CD4-positive, CD25-positive, alpha-beta regulatory T cell (primary cell): ENCODE results near the gene CCDC9B. TPM values are rescaled to one million over a fixed set of nuclear protein-coding genes. Genes with fewer than 3 reads are reported as not detected.

Experiments
- ATAC-seq, 2 donors: fragments of 150-1000 bp; cut with Tn5 transposase; one replicate each; pipeline ENCODE4 v1.10.0; 2021; ENCODE audit warnings: low read depth in 2 of 2, moderate number of reproducible peaks in 2 of 2, moderate library complexity in 1 of 2
- DNase-seq, 3 donors: peaks; one replicate each; pipeline versions ENCODE4 v3.0.0 to v3.0.0-alpha.2; 2012 to 2022; ENCODE audit warnings: mixed read lengths in 1 of 3
- H3K27ac ChIP-seq: one replicate; pipeline ENCODE4 v1.7.0; 2013; ENCODE audit warnings: mild to moderate bottlenecking, low read length; ENCODE audit not compliant: insufficient read depth, poor library complexity, severe bottlenecking
- H3K27me3 ChIP-seq: one replicate; pipeline ENCODE4 v1.7.0; 2013; ENCODE audit warnings: low read length; ENCODE audit not compliant: control insufficient read depth, insufficient read depth
- H3K36me3 ChIP-seq: one replicate; pipeline ENCODE4 v1.7.0; 2013; ENCODE audit warnings: mild to moderate bottlenecking, low read length, moderate library complexity; ENCODE audit not compliant: control insufficient read depth, insufficient read depth
- H3K4me1 ChIP-seq: 2 replicates; pipeline ENCODE4 v1.7.0; 2013; ENCODE audit warnings: mild to moderate bottlenecking, low read length; ENCODE audit not compliant: insufficient read depth, control insufficient read depth, poor library complexity, severe bottlenecking
- H3K4me3 ChIP-seq: one replicate; pipeline ENCODE4 v1.7.0; 2013; ENCODE audit warnings: low read depth, mild to moderate bottlenecking, low read length, moderate library complexity
- H3K9me3 ChIP-seq, 2 experiments: 1 replicate in 1 of 2; 2 replicates in 1 of 2; pipeline ENCODE4 v1.7.0; 2013; ENCODE audit warnings: low read length in 2 of 2, mild to moderate bottlenecking in 1 of 2, moderate library complexity in 1 of 2; ENCODE audit not compliant: control insufficient read depth in 2 of 2
- H3K27ac Mint-ChIP-seq, 3 donors: one replicate each; pipeline ENCODE4 v1.8.0; 2020 to 2022; ENCODE audit warnings: mild to moderate bottlenecking in 3 of 3, mixed read lengths in 3 of 3, moderate library complexity in 2 of 3
- H3K27me3 Mint-ChIP-seq: one replicate; pipeline ENCODE4 v1.8.0; 2022; ENCODE audit warnings: mild to moderate bottlenecking, mixed read lengths
- H3K36me3 Mint-ChIP-seq: one replicate; pipeline ENCODE4 v1.8.0; 2020; ENCODE audit warnings: mixed read lengths
- H3K4me1 Mint-ChIP-seq, 4 donors: one replicate each; pipeline ENCODE4 v1.8.0; 2020 to 2022; ENCODE audit warnings: mixed read lengths in 4 of 4, mild to moderate bottlenecking in 1 of 4
- H3K4me3 Mint-ChIP-seq, 4 donors: one replicate each; pipeline ENCODE4 v1.8.0; 2020 to 2022; ENCODE audit warnings: mild to moderate bottlenecking in 4 of 4, mixed read lengths in 4 of 4, moderate library complexity in 3 of 4
- H3K9me3 Mint-ChIP-seq, 7 donors: one replicate each; pipeline ENCODE4 v1.8.0; 2020 to 2022; ENCODE audit warnings: mixed read lengths in 7 of 7, mild to moderate bottlenecking in 3 of 7, moderate library complexity in 2 of 7
- polyA plus RNA-seq, 4 donors: library from polyadenylated mRNA; unstranded; fragments of 300-500 nt; fragmentation: Illumina TruSeq; gene quantifications; one replicate each; pipeline ENCODE4 v1.2.3, GENCODE V29; 2021
- total RNA-seq: library from RNA; stranded (reverse); gene quantifications from one replicate; pipeline ENCODE4 v1.2.3, GENCODE V29; 2022

The CCDC9B gene
- total and polyA plus RNA-seq, 5 donors from 2014 or later, result 0.10 to 3.7 TPM; not detected in 3

DNA sequence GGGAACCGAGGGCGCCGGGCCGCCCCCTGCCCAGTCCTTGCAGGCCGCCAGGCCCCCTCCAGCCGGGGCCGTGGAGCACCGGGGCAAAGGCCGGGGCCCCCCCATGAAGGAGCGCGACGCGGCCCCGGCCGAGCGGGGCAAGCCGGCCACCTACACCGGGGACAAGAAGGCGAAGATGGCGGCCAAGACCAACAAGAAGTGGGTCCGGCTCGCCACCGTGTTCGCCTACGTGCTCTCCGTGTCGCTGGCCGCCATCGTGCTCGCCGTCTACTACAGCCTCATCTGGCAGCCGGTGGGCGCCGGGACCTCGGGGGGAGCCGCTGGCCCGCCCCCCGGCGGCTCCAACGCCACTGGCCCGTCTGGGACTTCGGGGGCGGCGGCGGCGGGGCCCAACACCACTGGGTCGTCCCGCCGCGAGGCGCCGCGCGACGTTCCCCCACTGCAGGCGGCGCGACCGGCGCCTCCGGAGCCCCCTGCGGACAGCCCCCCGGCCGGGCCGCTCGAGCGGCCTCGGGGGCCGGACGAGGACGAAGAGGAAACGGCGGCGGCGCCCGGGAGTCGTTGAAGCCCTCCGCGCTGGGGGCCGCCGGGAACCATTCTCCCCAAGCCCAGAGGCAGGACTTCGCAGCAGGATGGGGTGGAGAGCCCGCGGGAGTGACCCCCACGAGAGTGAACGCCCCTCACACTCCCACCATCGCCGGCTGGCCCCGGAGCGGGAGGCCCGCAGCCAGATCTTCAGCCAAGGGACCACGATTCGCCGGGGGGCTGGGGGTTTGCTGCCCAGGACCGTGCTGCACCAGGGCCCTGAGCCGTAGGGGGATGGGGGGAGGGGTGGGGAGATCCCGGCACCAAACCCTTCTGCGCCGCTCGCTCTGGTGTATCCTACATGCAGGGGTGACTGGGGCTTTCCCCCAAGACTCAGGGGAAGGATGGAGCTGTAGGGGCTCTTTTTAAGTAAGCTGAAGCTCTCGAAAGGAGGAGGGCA, 16.5 kb downstream of the CCDC9B start:
- no peaks in the 10 kb centered on the region for H3K36me3 Mint-ChIP-seq
- no peaks in the 10 kb centered on the region for H3K9me3 Mint-ChIP-seq
- ATAC-seq, result no peak
- no peaks in the 10 kb centered on the region for H3K36me3 ChIP-seq
- H3K27me3 ChIP-seq, result peaks cover 8% of the 10 kb centered on the region
- H3K4me3 Mint-ChIP-seq, result peak overlapping the region; percentile 85 to 93 (median 90)
- H3K4me1 ChIP-seq, result peaks cover 24% of the 10 kb centered on the region
- H3K4me1 Mint-ChIP-seq, result peaks cover 17 to 41% (median 26%) of the 10 kb centered on the region in 4 donors
- peak overlapping the region; percentile 64 for H3K4me3 ChIP-seq
- peak overlapping the region in 2 of 3 donors; percentile 56 to 59 for H3K27ac Mint-ChIP-seq
- H3K27ac ChIP-seq, result no peak overlapping the region
- H3K27me3 Mint-ChIP-seq, result peaks cover 21% of the 10 kb centered on the region
- H3K9me3 ChIP-seq, result no peaks in the 10 kb centered on the region
- DNase-seq, result peak in 1 of 3 donors; percentile 26

DNA sequence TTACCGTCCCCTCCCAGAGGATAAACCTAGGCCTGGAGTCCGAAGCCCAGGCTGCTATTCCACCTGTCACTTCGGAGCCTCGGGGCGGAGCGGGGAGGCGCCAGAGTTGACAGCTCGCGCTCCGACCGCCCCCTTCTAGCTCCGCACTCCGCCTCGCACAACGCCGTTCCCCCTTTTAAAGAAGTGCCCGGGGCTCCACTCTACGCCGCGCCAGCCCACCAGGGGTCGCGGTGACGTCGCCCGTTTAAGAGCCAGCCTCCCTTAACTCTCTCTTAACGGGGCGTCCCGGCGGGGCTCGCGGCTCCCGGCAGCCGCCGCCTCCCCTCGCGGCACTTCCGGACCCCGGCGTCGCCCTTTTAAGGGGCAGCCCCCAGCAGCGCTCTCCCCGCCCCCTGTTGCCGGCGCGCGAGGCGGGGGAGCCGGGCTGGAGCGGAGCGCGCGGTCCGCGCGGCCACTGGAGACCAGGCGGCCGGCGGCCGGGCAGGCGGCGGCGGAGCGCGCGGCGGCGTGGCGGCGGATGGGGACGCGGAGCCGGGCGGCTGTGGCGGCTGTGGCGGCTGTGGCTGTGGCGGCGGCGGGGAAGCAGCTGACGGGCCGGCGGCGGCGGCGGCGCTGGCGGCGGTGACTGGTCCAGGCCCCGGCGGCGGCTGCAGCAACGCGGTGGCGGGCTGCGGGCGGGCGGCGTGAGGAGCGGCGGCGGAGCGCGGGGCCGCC, 17.3 kb downstream of the CCDC9B start, which contains the start of gene INAFM2:
Gene INAFM2, plus strand, starts transcription at position 454 of the 714 bp plus-strand sequence. CDS start 364 bp downstream, outside the sequence.
- peak within 1 kb of the TSS; percentile 60 for H3K27ac ChIP-seq
- Mint-ChIP-seq H3K4me3 (peak within 1 kb of the TSS; percentile 85 to 93 (median 92)), H3K4me1 (peaks cover 17 to 38% (median 23%) of the 10 kb centered on the region in 4 donors), H3K27ac (peak within 1 kb of the TSS; percentile 38 to 60 (median 55)), H3K9me3 (no peaks in the 10 kb centered on the region), H3K36me3 (no peaks in the 10 kb centered on the region), H3K27me3 (peaks cover 22% of the 10 kb centered on the region)
- peak within 1 kb of the TSS; percentile 51 for H3K4me3 ChIP-seq
- H3K27me3 ChIP-seq, result peaks cover 8% of the 10 kb centered on the region
- ATAC-seq (peak; percentile 92), DNase-seq (peak; percentile 84 to 95 (median 90))
- peaks cover 24% of the 10 kb centered on the region for H3K4me1 ChIP-seq
- H3K36me3 ChIP-seq, result no peaks in the 10 kb centered on the region
- H3K9me3 ChIP-seq, result no peaks in the 10 kb centered on the region

DNA sequence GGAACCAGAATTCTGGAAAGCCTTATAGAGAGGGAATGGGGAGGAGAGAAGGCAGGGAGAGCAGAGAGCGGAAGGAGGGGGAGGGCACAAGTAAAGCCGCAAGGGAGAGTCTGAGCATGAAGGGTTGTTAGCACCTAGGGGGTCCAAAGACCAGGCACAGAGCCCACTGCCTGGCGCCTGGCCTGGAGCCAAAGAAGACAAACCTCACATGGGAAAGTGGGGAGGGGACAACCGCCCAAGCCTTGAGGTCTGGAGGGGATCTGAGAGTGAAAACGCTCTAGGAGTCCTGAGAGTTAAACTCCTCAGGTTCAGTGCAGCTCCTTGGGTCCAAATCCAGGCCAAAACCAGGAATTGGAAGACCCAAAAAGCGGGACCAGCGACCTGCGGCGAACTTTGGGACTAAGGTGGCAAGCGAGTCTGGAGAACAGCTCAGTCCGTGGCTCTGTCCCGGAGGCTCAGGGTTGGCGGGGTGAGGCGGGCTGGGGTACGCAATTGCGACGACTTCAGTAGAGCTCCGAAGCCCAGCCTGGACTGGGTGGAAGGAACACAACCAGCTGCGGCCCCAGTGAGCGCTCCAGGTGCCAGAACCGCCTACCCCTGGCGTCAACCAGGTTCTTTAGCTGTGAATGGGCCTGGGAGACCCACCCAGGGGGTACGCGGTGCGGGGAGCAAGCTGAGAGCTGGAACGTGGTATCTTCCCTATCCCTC, 18.1 kb downstream of the CCDC9B start:
- H3K4me1 Mint-ChIP-seq, result peaks cover 12 to 38% (median 23%) of the 10 kb centered on the region in 4 donors
- H3K27me3 Mint-ChIP-seq, result peaks cover 27% of the 10 kb centered on the region
- Histone ChIP-seq H3K9me3 (no peaks in the 10 kb centered on the region), H3K36me3 (no peaks in the 10 kb centered on the region), H3K27me3 (peaks cover 10% of the 10 kb centered on the region), H3K4me1 (peaks cover 24% of the 10 kb centered on the region), H3K4me3 (peak overlapping the region; percentile 51), H3K27ac (peak overlapping the region; percentile 60)
- ATAC-seq (no peak), DNase-seq (no peak)
- no peaks in the 10 kb centered on the region for H3K9me3 Mint-ChIP-seq
- no peaks in the 10 kb centered on the region for H3K36me3 Mint-ChIP-seq
- peak overlapping the region; percentile 38 to 62 (median 60) for H3K27ac Mint-ChIP-seq
- H3K4me3 Mint-ChIP-seq, result peak overlapping the region; percentile 65 to 92 (median 87)

DNA sequence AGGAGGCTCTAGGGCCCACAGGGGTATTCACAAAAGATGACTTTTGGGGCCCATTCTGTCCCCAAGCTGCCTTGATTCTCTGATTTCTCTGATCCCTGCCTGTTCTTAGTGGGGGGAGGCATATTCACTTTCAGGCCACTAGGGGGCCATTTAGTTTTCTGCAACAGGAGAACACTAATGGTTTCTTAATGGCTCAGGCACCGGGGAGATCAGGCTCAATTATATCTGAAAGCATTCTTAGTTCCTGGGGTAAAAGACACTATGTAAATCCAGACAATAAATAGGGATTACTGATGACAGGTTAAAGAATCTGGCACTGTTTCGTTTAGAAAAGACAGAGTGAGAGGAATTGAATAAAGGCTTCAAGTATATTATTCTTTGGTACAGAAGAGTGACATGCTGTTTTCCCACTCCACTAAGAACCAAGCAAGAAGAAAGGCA, 19.8 kb downstream of the CCDC9B start:
- H3K27ac Mint-ChIP-seq, result peak overlapping the region in 1 of 3 donors; percentile 54
- Histone ChIP-seq H3K4me1 (peaks cover 24% of the 10 kb centered on the region), H3K4me3 (no peak overlapping the region), H3K27me3 (peaks cover 13% of the 10 kb centered on the region), H3K27ac (peak overlapping the region; percentile 1), H3K9me3 (no peaks in the 10 kb centered on the region), H3K36me3 (no peaks in the 10 kb centered on the region)
- DNase-seq, result peak; percentile 43 to 77 (median 71)
- H3K27me3 Mint-ChIP-seq, result peaks cover 40% of the 10 kb centered on the region
- H3K4me1 Mint-ChIP-seq, result peaks cover 12 to 32% (median 22%) of the 10 kb centered on the region in 4 donors
- no peaks in the 10 kb centered on the region for H3K36me3 Mint-ChIP-seq
- peak overlapping the region; percentile 9 to 95 (median 46) for H3K4me3 Mint-ChIP-seq
- H3K9me3 Mint-ChIP-seq, result no peaks in the 10 kb centered on the region
- ATAC-seq, result peak; percentile 25 to 32

DNA sequence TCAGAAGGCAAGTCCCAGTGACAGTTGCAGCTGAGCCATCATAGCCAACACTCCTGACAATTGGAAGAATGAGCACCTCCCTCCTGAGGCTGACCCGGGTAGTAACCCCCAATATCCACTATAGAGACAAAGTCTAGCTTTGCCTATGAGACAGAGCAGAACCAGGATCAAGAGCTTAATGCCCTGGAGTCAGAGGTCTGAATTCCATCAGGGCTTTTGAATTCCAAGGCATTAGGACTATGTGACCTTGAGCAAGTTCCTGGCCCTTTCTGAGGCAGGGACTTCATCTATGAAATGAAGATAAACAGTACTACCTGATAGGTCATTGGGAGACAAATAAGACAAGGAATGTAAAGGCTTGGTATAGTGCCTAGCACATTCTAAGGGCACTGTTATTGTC, 20.3 kb downstream of the CCDC9B start:
- Mint-ChIP-seq H3K27me3 (peaks cover 46% of the 10 kb centered on the region), H3K9me3 (no peaks in the 10 kb centered on the region), H3K27ac (no peak overlapping the region), H3K4me3 (peak overlapping the region in 1 of 4 donors; percentile 37), H3K4me1 (peaks cover 12 to 26% (median 18%) of the 10 kb centered on the region in 4 donors), H3K36me3 (no peaks in the 10 kb centered on the region)
- H3K4me1 ChIP-seq, result peaks cover 24% of the 10 kb centered on the region
- no peak overlapping the region for H3K4me3 ChIP-seq
- DNase-seq (no peak), ATAC-seq (no peak)
- peaks cover 13% of the 10 kb centered on the region for H3K27me3 ChIP-seq
- no peaks in the 10 kb centered on the region for H3K36me3 ChIP-seq
- no peaks in the 10 kb centered on the region for H3K9me3 ChIP-seq
- no peak overlapping the region for H3K27ac ChIP-seq

DNA sequence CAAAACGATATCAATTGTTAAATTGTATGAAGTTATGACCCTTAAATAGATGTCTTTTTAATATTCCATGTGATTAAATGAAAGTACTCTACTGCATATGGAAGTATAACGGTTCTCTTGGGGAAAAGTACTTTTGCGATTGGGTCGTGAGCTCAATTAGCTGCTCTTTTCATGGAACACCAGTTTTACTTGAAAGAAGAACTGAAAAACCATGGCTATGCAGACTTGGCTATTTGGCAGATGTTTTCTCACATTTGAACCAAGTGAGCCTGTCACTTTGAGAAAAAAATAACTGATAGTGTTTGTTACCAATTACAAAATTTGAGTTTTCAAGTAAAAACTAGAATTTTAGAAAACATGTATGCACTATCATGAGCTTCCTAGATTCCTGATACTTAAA, 23.2 kb downstream of the CCDC9B start:
- H3K36me3 Mint-ChIP-seq, result no peaks in the 10 kb centered on the region
- no peak overlapping the region for H3K4me3 ChIP-seq
- no peaks in the 10 kb centered on the region for H3K9me3 ChIP-seq
- no peaks in the 10 kb centered on the region for H3K9me3 Mint-ChIP-seq
- H3K4me1 Mint-ChIP-seq, result peaks cover 7 to 15% (median 8%) of the 10 kb centered on the region in 4 donors
- H3K27me3 ChIP-seq, result peaks cover 16% of the 10 kb centered on the region
- peaks cover 38% of the 10 kb centered on the region for H3K27me3 Mint-ChIP-seq
- ATAC-seq (no peak), DNase-seq (no peak)
- H3K4me1 ChIP-seq, result peaks cover 5% of the 10 kb centered on the region
- no peak overlapping the region for H3K27ac Mint-ChIP-seq
- H3K4me3 Mint-ChIP-seq, result no peak overlapping the region
- no peak overlapping the region for H3K27ac ChIP-seq
- no peaks in the 10 kb centered on the region for H3K36me3 ChIP-seq

DNA sequence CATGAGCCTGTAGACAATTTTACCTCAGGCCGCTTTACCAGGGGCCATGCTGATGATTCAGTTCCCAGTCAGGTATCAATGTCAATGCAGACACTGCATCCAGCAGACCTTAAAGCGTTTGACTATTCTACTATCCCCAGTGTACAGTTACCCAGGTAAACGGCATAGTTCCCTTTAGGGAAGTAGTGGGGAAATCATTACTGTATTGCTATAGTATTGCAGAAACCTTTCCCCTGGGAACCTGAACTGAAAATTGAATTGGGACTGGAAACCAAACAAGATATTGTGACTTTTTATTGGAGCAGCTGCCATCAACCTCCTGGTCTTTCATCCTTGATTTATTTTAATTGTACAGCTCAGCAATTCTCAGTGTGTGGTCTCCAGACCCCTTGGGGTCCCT, 23.8 kb downstream of the CCDC9B start:
- Mint-ChIP-seq H3K4me1 (peaks cover 7 to 14% (median 8%) of the 10 kb centered on the region in 4 donors), H3K9me3 (no peaks in the 10 kb centered on the region), H3K27ac (peak overlapping the region in 1 of 3 donors; percentile 85), H3K4me3 (no peak overlapping the region), H3K27me3 (peaks cover 38% of the 10 kb centered on the region), H3K36me3 (no peaks in the 10 kb centered on the region)
- Histone ChIP-seq H3K4me1 (peaks cover 5% of the 10 kb centered on the region), H3K9me3 (no peaks in the 10 kb centered on the region), H3K4me3 (no peak overlapping the region), H3K36me3 (no peaks in the 10 kb centered on the region), H3K27me3 (peaks cover 16% of the 10 kb centered on the region), H3K27ac (no peak overlapping the region)
- ATAC-seq, result no peak
- DNase-seq, result no peak
